PC-9 (cell line): ENCODE results near the gene C19orf53. TPM values are rescaled to one million over a fixed set of nuclear protein-coding genes. Genes with fewer than 3 reads are reported as not detected.

Experiments used
- BruUV-seq: library from RNA; stranded (reverse); fragments of 400-500 nt; replicated peaks from 2 replicates; lab custom pipeline; 2021; lab: Mats Ljungman, UMichigan
- CTCF ChIA-PET: fragments of 300-600 bp; sonication (Branson Sonifier 250); formaldehyde crosslinking; loops from one replicate; lab custom pipeline; 2022; ENCODE audit warnings: antibody characterized with exemption; lab: Charles Lee
- POLR2A ChIA-PET: fragments of 300-600 bp; sonication (Branson Sonifier 250); formaldehyde crosslinking; loops from one replicate; lab custom pipeline; 2022; ENCODE audit warnings: antibody characterized with exemption; ENCODE audit not compliant: unreplicated experiment; lab: Charles Lee
- DNase-seq, 2 experiments: peaks; one replicate each; pipeline versions ENCODE4 v3.0.0 to v3.0.0-alpha.2; 2015 to 2022; ENCODE audit warnings: mixed read lengths in 1 of 2
- H2AFZ ChIP-seq: fragments of 200-600 bp; sonication (generic); 2 replicates; pipeline ENCODE4 v1.8.1; 2017; ENCODE audit warnings: antibody characterized with exemption
- H3F3A ChIP-seq: fragments of 200-600 bp; sonication (generic); 2 replicates; pipeline ENCODE4 v1.8.1; 2017; ENCODE audit warnings: antibody characterized with exemption, mild to moderate bottlenecking, low read depth; ENCODE audit not compliant: insufficient read depth
- H3K27ac ChIP-seq: fragments of 200-600 bp; sonication (generic); 2 replicates; pipeline ENCODE4 v1.6.1; 2016; ENCODE audit warnings: mixed run types
- H3K27me3 ChIP-seq: fragments of 200-600 bp; sonication (generic); 2 replicates; pipeline ENCODE4 v1.6.1; 2016; ENCODE audit warnings: low read depth, mixed run types; ENCODE audit not compliant: insufficient read depth
- H3K36me3 ChIP-seq: fragments of 200-600 bp; sonication (generic); 2 replicates; pipeline ENCODE4 v1.6.1; 2016; ENCODE audit warnings: low read depth, mixed run types
- H3K4me1 ChIP-seq: fragments of 200-600 bp; sonication (generic); replicated peaks from 2 replicates; pipeline ENCODE4 v1.6.1; 2016; ENCODE audit warnings: mixed run types; ENCODE audit not compliant: insufficient read depth
- H3K4me2 ChIP-seq: fragments of 200-600 bp; sonication (generic); 2 replicates; pipeline ENCODE4 v1.6.1; 2017; ENCODE audit warnings: mixed run types
- H3K4me3 ChIP-seq: fragments of 200-600 bp; sonication (generic); 2 replicates; pipeline ENCODE4 v1.6.1; 2016; ENCODE audit warnings: mixed run types
- H3K79me2 ChIP-seq: fragments of 200-600 bp; sonication (generic); 2 replicates; pipeline ENCODE4 v1.6.1; 2017; ENCODE audit warnings: low read depth, mixed run types
- H3K9me2 ChIP-seq: fragments of 200-600 bp; sonication (generic); 2 replicates; pipeline ENCODE4 v1.8.1; 2017; ENCODE audit warnings: mild to moderate bottlenecking; ENCODE audit not compliant: insufficient read depth
- H3K9me3 ChIP-seq: fragments of 200-600 bp; sonication (generic); 2 replicates; pipeline ENCODE4 v1.8.1; 2016; ENCODE audit warnings: low read depth; ENCODE audit not compliant: insufficient read depth
- H4K20me1 ChIP-seq: fragments of 200-600 bp; sonication (generic); 2 replicates; pipeline ENCODE4 v1.8.1; 2017; ENCODE audit not compliant: insufficient read depth
- EZH2 ChIP-seq: fragments of 200-600 bp; sonication (generic); IDR thresholded peaks from 2 replicates; pipeline ENCODE4 v1.8.0; 2017; ENCODE audit warnings: antibody characterized with exemption, low read depth
- intact Hi-C: fragments of 100-400 bp; cut with micrococcal nuclease; formaldehyde crosslinking; loops from one replicate; pipeline ENCODE4 v1.10.0; 2022; ENCODE audit not compliant: unreplicated experiment
- total RNA-seq: library from RNA; stranded (reverse); gene quantifications from 2 replicates; pipeline ENCODE4 v1.2.3, GENCODE V29; 2021
- TF ChIP-seq, protein P1 (sequence below): fragments of 200-600 bp; sonication (generic); conservative IDR thresholded peaks from 2 replicates; pipeline ENCODE4 v1.6.1; 2017; ENCODE audit warnings: mixed run types, antibody characterized with exemption, mild to moderate bottlenecking, moderate library complexity

Gene C19orf53
- total RNA-seq, 1 experiment from 2014 or later, result 121 TPM

DNA sequence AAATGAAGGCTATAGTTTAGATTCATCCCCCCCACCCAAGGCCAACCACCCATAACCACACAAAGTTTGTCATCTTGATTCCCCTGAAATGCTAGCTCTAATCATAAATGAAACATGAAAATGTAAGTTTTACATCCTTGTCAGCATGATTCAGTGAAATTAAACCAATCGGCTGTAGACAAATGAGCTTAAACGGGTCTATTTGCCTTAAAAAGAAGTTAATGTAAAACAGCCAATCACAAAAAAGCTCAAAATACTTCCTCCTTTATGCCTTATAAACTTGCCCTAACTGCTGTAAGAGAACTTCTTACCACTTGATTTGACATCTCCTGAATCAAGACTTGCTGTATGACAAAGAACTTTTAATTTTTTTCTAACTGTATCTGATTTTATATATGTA is 44.4 kb upstream of the C19orf53 start:
- CTCF ChIA-PET, result interaction anchor here (0.6 kb wide), 1 partner anchor 1577 kb away, joined by 3 read pairs; no protein-coding TSS in a partner anchor
- BruUV-seq, result no TSS peak
- Histone ChIP-seq H3K27ac (peak overlapping the region; percentile 97), H3K27me3 (no peaks in the 10 kb centered on the region), H3F3A (peaks cover 48% of the 10 kb centered on the region), H2AFZ (peak overlapping the region; percentile 41), H3K79me2 (peaks cover 19% of the 10 kb centered on the region), H4K20me1 (no peaks in the 10 kb centered on the region), H3K9me2 (no peaks in the 10 kb centered on the region), H3K4me1 (peaks cover 28% of the 10 kb centered on the region), H3K9me3 (no peaks in the 10 kb centered on the region), H3K4me3 (no peak overlapping the region), H3K36me3 (no peaks in the 10 kb centered on the region), H3K4me2 (peak overlapping the region; percentile 87)
- peak in 1 of 2 experiments; percentile 46 for DNase-seq
- POLR2A ChIA-PET, result interaction anchor here (0.6 kb wide), 1 partner anchor 114 kb away, joined by 4 read pairs; no protein-coding TSS in a partner anchor
- intact Hi-C loops, result loop anchor here (5.0 kb wide), 1 partner anchor 132 kb away; no protein-coding TSS in a partner anchor
- no peak for TF ChIP-seq EZH2
- TF ChIP-seq, protein P1, sequence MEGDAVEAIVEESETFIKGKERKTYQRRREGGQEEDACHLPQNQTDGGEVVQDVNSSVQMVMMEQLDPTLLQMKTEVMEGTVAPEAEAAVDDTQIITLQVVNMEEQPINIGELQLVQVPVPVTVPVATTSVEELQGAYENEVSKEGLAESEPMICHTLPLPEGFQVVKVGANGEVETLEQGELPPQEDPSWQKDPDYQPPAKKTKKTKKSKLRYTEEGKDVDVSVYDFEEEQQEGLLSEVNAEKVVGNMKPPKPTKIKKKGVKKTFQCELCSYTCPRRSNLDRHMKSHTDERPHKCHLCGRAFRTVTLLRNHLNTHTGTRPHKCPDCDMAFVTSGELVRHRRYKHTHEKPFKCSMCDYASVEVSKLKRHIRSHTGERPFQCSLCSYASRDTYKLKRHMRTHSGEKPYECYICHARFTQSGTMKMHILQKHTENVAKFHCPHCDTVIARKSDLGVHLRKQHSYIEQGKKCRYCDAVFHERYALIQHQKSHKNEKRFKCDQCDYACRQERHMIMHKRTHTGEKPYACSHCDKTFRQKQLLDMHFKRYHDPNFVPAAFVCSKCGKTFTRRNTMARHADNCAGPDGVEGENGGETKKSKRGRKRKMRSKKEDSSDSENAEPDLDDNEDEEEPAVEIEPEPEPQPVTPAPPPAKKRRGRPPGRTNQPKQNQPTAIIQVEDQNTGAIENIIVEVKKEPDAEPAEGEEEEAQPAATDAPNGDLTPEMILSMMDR, result no peak

GRCh38 chr19:13731147-13731964 is 42.9 kb upstream of the C19orf53 start:
- H3F3A ChIP-seq, result peaks cover 48% of the 10 kb centered on the region
- DNase-seq, result peak; percentile 94 to 97
- intact Hi-C loops, result loop anchor here (1.0 to 5.0 kb wide), 2 partner anchors 16 to 131 kb away; a partner anchor contains a TSS
- TF ChIP-seq EZH2, result no peak
- TF ChIP-seq, protein P1, result no peak
- no TSS peak for BruUV-seq
- H3K9me2 ChIP-seq, result no peaks in the 10 kb centered on the region
- H3K79me2 ChIP-seq, result peaks cover 19% of the 10 kb centered on the region
- H3K4me3 ChIP-seq, result peak overlapping the region; percentile 93
- H4K20me1 ChIP-seq, result no peaks in the 10 kb centered on the region
- peak overlapping the region; percentile 97 for H3K27ac ChIP-seq
- peaks cover 28% of the 10 kb centered on the region for H3K4me1 ChIP-seq
- ChIA-PET CTCF (interaction anchor here (0.5 to 1.0 kb wide), 7 partner anchors 10 to 887 kb away, joined by 3 to 27 read pairs (median 4); partner anchors contain the start of gene ASF1B), POLR2A (interaction anchor here (0.5 to 1.1 kb wide), 7 partner anchors 16 to 470 kb away, joined by 3 to 7 read pairs (median 6); partner anchors contain the start of gene MRI1)
- H3K36me3 ChIP-seq, result no peaks in the 10 kb centered on the region
- H3K9me3 ChIP-seq, result no peaks in the 10 kb centered on the region
- peak overlapping the region; percentile 97 for H2AFZ ChIP-seq
- H3K27me3 ChIP-seq, result no peaks in the 10 kb centered on the region
- peak overlapping the region; percentile 87 for H3K4me2 ChIP-seq

DNA sequence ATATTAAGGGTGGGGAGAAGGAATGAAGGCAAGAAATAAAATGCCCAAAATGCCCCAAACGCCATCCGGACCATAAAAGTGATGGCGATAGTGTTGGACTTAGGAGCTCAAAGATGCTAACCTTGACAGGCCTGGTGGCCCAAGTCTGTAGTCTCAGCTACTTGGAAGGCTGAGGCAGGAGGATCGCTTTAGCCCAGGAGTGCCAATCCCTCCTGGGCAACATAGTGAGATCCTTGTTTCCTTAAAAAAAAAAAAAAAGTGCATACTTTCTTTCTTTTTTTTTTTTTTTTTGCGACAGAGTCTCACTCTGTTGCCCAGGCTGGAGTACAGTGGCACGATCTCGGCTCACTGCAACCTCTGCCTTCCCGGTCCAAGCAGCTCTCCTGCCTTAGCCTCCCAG is 41.9 kb upstream of the C19orf53 start:
- H2AFZ ChIP-seq, result peak overlapping the region; percentile 97; the same call in 1 of the 2 replicates
- no TSS peak for BruUV-seq
- H3K79me2 ChIP-seq, result peaks cover 19% of the 10 kb centered on the region
- H3K27me3 ChIP-seq, result no peaks in the 10 kb centered on the region
- no peaks in the 10 kb centered on the region for H4K20me1 ChIP-seq
- H3K4me2 ChIP-seq, result peak overlapping the region; percentile 87
- TF ChIP-seq EZH2, result no peak
- TF ChIP-seq, protein P1, result no peak
- H3K4me3 ChIP-seq, result peak overlapping the region; percentile 93
- H3F3A ChIP-seq, result peaks cover 48% of the 10 kb centered on the region
- peak overlapping the region; percentile 97; the same call in 1 of the 2 replicates for H3K27ac ChIP-seq
- H3K4me1 ChIP-seq, result peaks cover 28% of the 10 kb centered on the region
- no peaks in the 10 kb centered on the region for H3K9me2 ChIP-seq
- CTCF ChIA-PET, result interaction anchor here (0.5 to 1.0 kb wide), 5 partner anchors 11 to 888 kb away, joined by 4 to 27 read pairs (median 7); no protein-coding TSS in a partner anchor
- intact Hi-C loops, result loop anchor here (5.0 kb wide), 1 partner anchor 130 kb away; no protein-coding TSS in a partner anchor
- POLR2A ChIA-PET, result no interaction called here
- no peaks in the 10 kb centered on the region for H3K9me3 ChIP-seq
- DNase-seq, result no peak
- H3K36me3 ChIP-seq, result no peaks in the 10 kb centered on the region
